GM12878 (cell line): ENCODE measurements around the gene TNRC18.

Source experiments
- CTCF ChIP-seq, 3 experiments: IDR thresholded peaks in 2 of 3; conservative IDR thresholded peaks in 1 of 3; 2 replicates each; pipeline ENCODE4 v1.5.1; 2011; ENCODE audit warnings: low read depth in 3 of 3, low read length in 3 of 3, mild to moderate bottlenecking in 3 of 3, control low read depth in 2 of 3, moderate library complexity in 2 of 3, inconsistent platforms in 1 of 3, mixed read lengths in 1 of 3; ENCODE audit not compliant: control insufficient read depth in 2 of 3, insufficient read depth in 1 of 3; ENCODE audit errors: extremely low read depth in 1 of 3
- NR2C1 ChIP-seq: fragments of 450-650 bp; IDR thresholded peaks from 2 replicates; pipeline ENCODE4 v1.6.1; 2017; ENCODE audit warnings: antibody characterized with exemption, mild to moderate bottlenecking, moderate library complexity

GRCh38 chr7:5424749-5425506, 1.3 kb upstream of the TNRC18 start:
- TF ChIP-seq CTCF (IDR thresholded peaks at IDR 0.05 in 2 of 3, conservative IDR thresholded peaks at IDR 0.05 in 1 of 3; ENCODE audit: control insufficient read depth in 2 of 3, extremely low read depth in 1 of 3, insufficient read depth in 1 of 3, low read depth in 3 of 3, low read length in 3 of 3) (no peak), NR2C1 (no peak)
